Measurements from ENCODE around the gene PHC2. TPM values are rescaled to one million over a fixed set of nuclear protein-coding genes. Genes with fewer than 3 reads are reported as not detected.

Gene PHC2
- total and polyA plus RNA-seq, 2 experiments from 2014 or later, result 77.5 to 121 TPM

DNA sequence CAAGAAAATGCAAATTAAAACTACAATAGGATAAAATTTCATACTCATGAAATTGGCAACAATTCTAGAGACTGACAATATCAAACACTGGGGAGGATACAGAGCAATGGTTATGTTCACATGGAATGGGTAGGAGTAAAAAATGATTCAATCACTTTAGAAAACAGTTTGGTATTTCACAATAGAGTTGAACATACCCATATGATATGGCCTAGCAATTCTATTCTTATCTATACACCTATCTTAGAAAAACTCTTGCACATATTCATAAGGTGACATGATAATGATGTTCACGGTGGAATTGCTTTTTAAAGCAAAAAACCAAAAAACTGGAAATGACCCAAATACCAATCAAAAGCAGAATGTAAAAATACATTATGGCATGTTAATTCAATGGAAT, 28.7 kb downstream of the PHC2 start:
- Histone ChIP-seq H3K4me2 (no peak overlapping the region), H3K27ac (no peak overlapping the region), H3K9me3 (ENCODE audit: low read depth) (peaks cover 7% of the 10 kb centered on the region), H3K27me3 (no peaks in the 10 kb centered on the region), H3K9me2 (replicated peaks; ENCODE audit: insufficient read depth) (no peaks in the 10 kb centered on the region), H3K36me3 (replicated peaks; ENCODE audit: insufficient read depth, low read depth) (no peaks in the 10 kb centered on the region), H3K4me3 (no peak overlapping the region), H4K20me1 (ENCODE audit: insufficient read depth, poor library complexity, severe bottlenecking) (no peaks in the 10 kb centered on the region), H3K4me1 (ENCODE audit: insufficient read depth) (no peaks in the 10 kb centered on the region), H2AFZ (no peak overlapping the region), H3K79me2 (no peaks in the 10 kb centered on the region)
- TF ChIP-seq CTCF (IDR thresholded peaks at IDR 0.05; ENCODE audit: poor library complexity), result no peak
- no peak for TF ChIP-seq EZH2 (IDR thresholded peaks at IDR 0.05; ENCODE audit: borderline replicate concordance)
- TF ChIP-seq EZH2phosphoT487 (IDR thresholded peaks at IDR 0.05; ENCODE audit: low read depth, severe bottlenecking, unreplicated experiment), result no peak
- no peak for DNase-seq (ENCODE audit: low spot score)
- WGBS (ENCODE audit: low lambda C conversion rate, missing lambda C conversion rate), result 89% methylated on average over 1 of the region's 1 CpG

- Histone ChIP-seq H3K79me2 (no peaks in the 10 kb centered on the region), H3K36me3 (replicated peaks; ENCODE audit: insufficient read depth, low read depth) (no peaks in the 10 kb centered on the region), H3K4me3 (no peak overlapping the region), H3K9me3 (ENCODE audit: low read depth) (peaks cover 2% of the 10 kb centered on the region), H3K4me2 (no peak overlapping the region), H3K27ac (no peak overlapping the region), H2AFZ (no peak overlapping the region), H3K27me3 (no peaks in the 10 kb centered on the region), H3K4me1 (ENCODE audit: insufficient read depth) (no peaks in the 10 kb centered on the region), H4K20me1 (ENCODE audit: insufficient read depth, poor library complexity, severe bottlenecking) (no peaks in the 10 kb centered on the region), H3K9me2 (replicated peaks; ENCODE audit: insufficient read depth) (no peaks in the 10 kb centered on the region)
- no peak for TF ChIP-seq CTCF (IDR thresholded peaks at IDR 0.05; ENCODE audit: poor library complexity)
- TF ChIP-seq EZH2 (IDR thresholded peaks at IDR 0.05; ENCODE audit: borderline replicate concordance), result no peak
- TF ChIP-seq EZH2phosphoT487 (IDR thresholded peaks at IDR 0.05; ENCODE audit: low read depth, severe bottlenecking, unreplicated experiment), result no peak
- no peak for DNase-seq (ENCODE audit: low spot score)
- WGBS (ENCODE audit: low lambda C conversion rate, missing lambda C conversion rate), result 94% methylated on average over 3 of the region's 3 CpGs
These were observed 29.4 kb downstream of the PHC2 start for GRCh38 chr1:33401471-33401870.

- WGBS (ENCODE audit: low lambda C conversion rate, missing lambda C conversion rate), result 90% methylated on average over 4 of the region's 4 CpGs
- Histone ChIP-seq H3K9me3 (ENCODE audit: low read depth) (no peaks in the 10 kb centered on the region), H3K9me2 (replicated peaks; ENCODE audit: insufficient read depth) (no peaks in the 10 kb centered on the region), H3K36me3 (replicated peaks; ENCODE audit: insufficient read depth, low read depth) (no peaks in the 10 kb centered on the region), H3K27me3 (no peaks in the 10 kb centered on the region), H4K20me1 (ENCODE audit: insufficient read depth, poor library complexity, severe bottlenecking) (no peaks in the 10 kb centered on the region), H3K27ac (no peak overlapping the region), H2AFZ (no peak overlapping the region), H3K4me3 (no peak overlapping the region), H3K4me2 (no peak overlapping the region), H3K4me1 (ENCODE audit: insufficient read depth) (no peaks in the 10 kb centered on the region), H3K79me2 (no peaks in the 10 kb centered on the region)
- no peak for DNase-seq (ENCODE audit: low spot score)
- TF ChIP-seq EZH2 (IDR thresholded peaks at IDR 0.05; ENCODE audit: borderline replicate concordance) (no peak), EZH2phosphoT487 (IDR thresholded peaks at IDR 0.05; ENCODE audit: low read depth, severe bottlenecking, unreplicated experiment) (no peak), CTCF (IDR thresholded peaks at IDR 0.05; ENCODE audit: poor library complexity) (no peak)
These were observed 30.6 kb downstream of the PHC2 start for GRCh38 chr1:33400153-33400911.
